IMR-90 (cell line): ENCODE measurements around the gene STAG1. TPM values are rescaled to one million over a fixed set of nuclear protein-coding genes. Genes with fewer than 3 reads are reported as not detected.

Experiments used
- ATAC-seq: fragments of 200-7000 bp; cut with Tn5 transposase; 2 replicates; pipeline ENCODE4 v1.9.1; 2020; ENCODE audit warnings: low read depth, mild to moderate bottlenecking, moderate library complexity
- BruUV-seq: library from RNA; stranded (reverse); fragments of 400-500 nt; replicated peaks from 2 replicates; lab custom pipeline; 2021; lab: Mats Ljungman, UMichigan
- CTCF ChIA-PET: fragments of 300-600 bp; formaldehyde crosslinking; extraction: SDS; loops from one replicate; lab custom pipeline; 2021; ENCODE audit warnings: antibody characterized with exemption; lab: Yijun Ruan, JAX
- POLR2A ChIA-PET: fragments of 300-600 bp; sonication (Branson Sonifier 250); formaldehyde crosslinking; loops from one replicate; lab custom pipeline; 2022; ENCODE audit warnings: antibody characterized with exemption; ENCODE audit not compliant: unreplicated experiment; lab: Charles Lee
- DNase-seq: peaks from one replicate; pipeline ENCODE4 v3.0.0; 2013
- H2AFZ ChIP-seq: replicated peaks from 2 replicates; pipeline ENCODE3; 2013; ENCODE audit warnings: low read length, mild to moderate bottlenecking; ENCODE audit not compliant: poor library complexity
- H2AK5ac ChIP-seq: 2 replicates; pipeline ENCODE4 v1.6.1; 2013; ENCODE audit warnings: low read depth, low read length, inconsistent platforms
- H2AK9ac ChIP-seq: replicated peaks from 2 replicates; pipeline ENCODE3; 2013; ENCODE audit warnings: mild to moderate bottlenecking, low read depth, low read length, moderate library complexity; ENCODE audit not compliant: poor library complexity
- H2BK120ac ChIP-seq: 2 replicates; pipeline ENCODE4 v1.6.1; 2013; ENCODE audit warnings: low read depth, low read length, inconsistent platforms
- H2BK15ac ChIP-seq: 3 replicates; pipeline ENCODE4 v1.6.1; 2013; ENCODE audit warnings: low read depth, low read length, inconsistent platforms
- H2BK20ac ChIP-seq: 2 replicates; pipeline ENCODE4 v1.6.1; 2013; ENCODE audit warnings: low read depth, mild to moderate bottlenecking, inconsistent platforms, low read length, moderate library complexity
- H2BK5ac ChIP-seq: 2 replicates; pipeline ENCODE4 v1.6.1; 2013; ENCODE audit warnings: mild to moderate bottlenecking, low read depth, low read length, inconsistent platforms; ENCODE audit not compliant: poor library complexity, severe bottlenecking
- H3K14ac ChIP-seq: replicated peaks from 2 replicates; pipeline ENCODE4 v1.6.1; 2013; ENCODE audit warnings: low read depth, low read length, inconsistent platforms
- H3K18ac ChIP-seq: 2 replicates; pipeline ENCODE4 v1.6.1; 2013; ENCODE audit warnings: low read depth, low read length, control low read depth
- H3K23ac ChIP-seq: 2 replicates; pipeline ENCODE4 v1.6.1; 2013; ENCODE audit warnings: low read depth, low read length, inconsistent platforms
- H3K27ac ChIP-seq: 2 replicates; pipeline ENCODE4 v1.5.1; 2013; ENCODE audit warnings: mild to moderate bottlenecking, control low read depth, low read length; ENCODE audit not compliant: insufficient read depth
- H3K27me3 ChIP-seq: 2 replicates; pipeline ENCODE4 v1.6.1; 2013; ENCODE audit warnings: low read length; ENCODE audit not compliant: control insufficient read depth, insufficient read depth
- H3K36me3 ChIP-seq: 2 replicates; pipeline ENCODE4 v1.6.1; 2013; ENCODE audit warnings: low read length, mixed read lengths; ENCODE audit not compliant: control insufficient read depth, insufficient read depth
- H3K4ac ChIP-seq: 2 replicates; pipeline ENCODE4 v1.6.1; 2013; ENCODE audit warnings: low read depth, low read length, inconsistent platforms
- H3K4me1 ChIP-seq: 2 replicates; pipeline ENCODE4 v1.6.1; 2013; ENCODE audit warnings: low read length, mixed read lengths; ENCODE audit not compliant: control insufficient read depth, insufficient read depth
- H3K4me2 ChIP-seq: 2 replicates; pipeline ENCODE4 v1.6.1; 2013; ENCODE audit warnings: low read depth, mild to moderate bottlenecking, control low read depth, low read length, moderate library complexity
- H3K4me3 ChIP-seq: 2 replicates; pipeline ENCODE4 v1.5.1; 2013; ENCODE audit warnings: low read depth, mild to moderate bottlenecking, control low read depth, low read length, moderate library complexity; ENCODE audit not compliant: insufficient read depth
- H3K56ac ChIP-seq: 2 replicates; pipeline ENCODE4 v1.6.1; 2013; ENCODE audit warnings: low read length, inconsistent platforms; ENCODE audit not compliant: insufficient read depth; ENCODE audit errors: extremely low read depth
- H3K79me1 ChIP-seq, 2 experiments: 2 replicates each; pipeline ENCODE4 v1.6.1; 2013; ENCODE audit warnings: low read length in 2 of 2, inconsistent platforms in 1 of 2, low read depth in 1 of 2
- H3K9ac ChIP-seq: 2 replicates; pipeline ENCODE4 v1.6.1; 2013; ENCODE audit warnings: low read depth, low read length, control low read depth
- H3K9me1 ChIP-seq: 2 replicates; pipeline ENCODE4 v1.6.1; 2013; ENCODE audit warnings: low read length, inconsistent platforms; ENCODE audit not compliant: insufficient read depth
- H3K9me3 ChIP-seq: 2 replicates; pipeline ENCODE4 v1.6.1; 2013; ENCODE audit warnings: low read length; ENCODE audit not compliant: control insufficient read depth, insufficient read depth
- H4K20me1 ChIP-seq: 2 replicates; pipeline ENCODE4 v1.6.1; 2013; ENCODE audit warnings: low read length, inconsistent platforms; ENCODE audit not compliant: insufficient read depth
- H4K5ac ChIP-seq: 2 replicates; pipeline ENCODE4 v1.6.1; 2013; ENCODE audit warnings: mild to moderate bottlenecking, low read depth, low read length, control low read depth
- H4K8ac ChIP-seq, 2 experiments: 2 replicates each; pipeline ENCODE4 v1.6.1; 2013; ENCODE audit warnings: low read depth in 2 of 2, low read length in 2 of 2, control low read depth in 1 of 2, inconsistent platforms in 1 of 2
- H4K91ac ChIP-seq: 2 replicates; pipeline ENCODE4 v1.6.1; 2013; ENCODE audit warnings: low read depth, low read length, inconsistent platforms; ENCODE audit not compliant: insufficient read depth
- BHLHE40 ChIP-seq: fragments of 150-350 bp; IDR thresholded peaks from 2 replicates; pipeline ENCODE4 v1.6.1; 2016; ENCODE audit warnings: mild to moderate bottlenecking, low read depth, low read length
- CEBPB ChIP-seq: IDR thresholded peaks from 2 replicates; pipeline ENCODE4 v1.6.1; 2012; ENCODE audit warnings: low read depth, low read length, improper control_type of control experiment
- CHD1 ChIP-seq: IDR thresholded peaks from 2 replicates; pipeline ENCODE4 v1.6.1; 2012; ENCODE audit warnings: low read depth, low read length, improper control_type of control experiment
- FOS ChIP-seq: fragments of 150-350 bp; IDR thresholded peaks from 2 replicates; pipeline ENCODE4 v1.6.1; 2016; ENCODE audit warnings: low read depth, low read length
- MAFK ChIP-seq: IDR thresholded peaks from 2 replicates; pipeline ENCODE4 v1.6.1; 2012; ENCODE audit warnings: low read depth, low read length, improper control_type of control experiment
- MAZ ChIP-seq: IDR thresholded peaks from 2 replicates; pipeline ENCODE4 v1.6.1; 2012; ENCODE audit warnings: low read depth, mild to moderate bottlenecking, low read length, improper control_type of control experiment, moderate library complexity, borderline replicate concordance
- MXI1 ChIP-seq: IDR thresholded peaks from 2 replicates; pipeline ENCODE4 v1.6.1; 2012; ENCODE audit warnings: low read depth, mild to moderate bottlenecking, low read length, moderate library complexity, borderline replicate concordance
- POLR2A ChIP-seq: IDR thresholded peaks from 2 replicates; pipeline ENCODE4 v1.6.1; 2012; ENCODE audit warnings: mild to moderate bottlenecking, low read depth, low read length
- RAD21 ChIP-seq: IDR thresholded peaks from 2 replicates; pipeline ENCODE4 v1.6.1; 2012; ENCODE audit warnings: low read length, improper control_type of control experiment
- RFX5 ChIP-seq: IDR thresholded peaks from 2 replicates; pipeline ENCODE4 v1.8.0; 2012; ENCODE audit warnings: low read depth, mild to moderate bottlenecking, low read length, moderate library complexity
- SMC3 ChIP-seq: fragments of 150-350 bp; IDR thresholded peaks from 2 replicates; pipeline ENCODE4 v1.6.1; 2016; ENCODE audit warnings: low read depth, mild to moderate bottlenecking, antibody characterized with exemption, low read length, moderate library complexity
- WGBS, 2 experiments: methylation state at CpG; one replicate each; pipeline versions ENCODE4 v1.1.5 to v1.1.7; 2013; ENCODE audit warnings: missing lambda C conversion rate in 2 of 2; ENCODE audit not compliant: insufficient read length in 1 of 2; ENCODE audit errors: extremely low coverage in 2 of 2; 5-methylcytosine and 5-hydroxymethylcytosine counted together
- dilution Hi-C: fragments of 300-500 bp; cut with HindIII; formaldehyde crosslinking; loops from one replicate; pipeline ENCODE4 v1.14.3; 2018; ENCODE audit warnings: low sequenced_read_pairs; ENCODE audit not compliant: unreplicated experiment
- in situ Hi-C: fragments of 300-500 bp; cut with MboI; formaldehyde crosslinking; loops from 3 replicates; pipeline ENCODE4 v1.14.3; 2019; ENCODE audit warnings: low sequenced_read_pairs, inconsistent platforms, mixed read lengths
- intact Hi-C: fragments of 100-400 bp; cut with micrococcal nuclease; formaldehyde crosslinking; loops from 2 replicates; pipeline ENCODE4 v1.10.0; 2022
- polyA plus RNA-seq, 3 experiments: library from polyadenylated mRNA; depleted of rRNA; stranded (reverse); fragments of >200 nt; gene quantifications; 2 replicates each; pipeline ENCODE4 v1.2.3, GENCODE V29; 2012; ENCODE audit warnings: low replicate concordance in 1 of 3
- total RNA-seq: library from RNA; depleted of rRNA; stranded (reverse); fragments of >200 nt; gene quantifications from 2 replicates; pipeline ENCODE4 v1.2.3, GENCODE V29; 2012
- TF ChIP-seq, protein P1 (sequence below): fragments of 150-350 bp; IDR thresholded peaks from 2 replicates; pipeline ENCODE4 v1.6.1; 2017; ENCODE audit warnings: mild to moderate bottlenecking, antibody characterized with exemption, low read length, low read depth
- TF ChIP-seq, protein P2 (sequence below): fragments of 150-350 bp; IDR thresholded peaks from 2 replicates; pipeline ENCODE4 v1.6.1; 2016; ENCODE audit warnings: low read depth, mild to moderate bottlenecking, low read length, moderate library complexity, borderline replicate concordance

STAG1 gene
- total and polyA plus RNA-seq, 2 of the 4 experiments (the other 2 are of a cell fraction): 9.6 to 32.3 TPM

DNA sequence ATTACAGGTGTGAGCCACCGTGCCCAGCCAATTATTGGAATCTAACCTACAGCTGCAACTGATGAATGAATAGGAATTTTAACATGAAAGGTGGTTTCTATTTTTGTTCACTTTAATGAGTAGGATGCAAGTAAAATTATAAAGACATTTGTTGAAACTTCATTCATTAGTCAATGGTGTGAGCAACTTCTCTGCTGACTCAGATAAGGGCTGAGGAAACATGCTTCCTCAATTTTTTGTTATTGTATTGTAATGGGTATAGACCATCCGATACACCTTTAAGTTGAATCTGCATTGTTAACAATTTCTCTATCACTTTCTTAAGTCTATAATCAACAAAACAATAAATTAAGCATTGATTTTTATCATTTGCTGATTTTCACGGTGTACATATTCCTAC lies 127.8 kb downstream of the STAG1 start:
- DNase-seq (no peak), ATAC-seq (no peak)
- Histone ChIP-seq H3K18ac (no peak overlapping the region), H3K14ac (no peak overlapping the region), H2AFZ (no peak overlapping the region), H3K4me1 (peaks cover 2% of the 10 kb centered on the region; the same call in 1 of the 2 replicates), H3K79me1 (peaks cover 28 to 59% of the 10 kb centered on the region in 2 experiments), H4K91ac (no peak overlapping the region), H4K20me1 (no peaks in the 10 kb centered on the region), H3K23ac (no peak overlapping the region), H3K9ac (no peak overlapping the region), H3K4me2 (no peak overlapping the region), H2BK120ac (no peak overlapping the region), H2BK15ac (no peak overlapping the region), H3K4ac (no peak overlapping the region), H3K4me3 (no peak overlapping the region), H3K9me3 (no peaks in the 10 kb centered on the region), H3K36me3 (peaks cover 5% of the 10 kb centered on the region), H2AK9ac (no peak overlapping the region), H3K27ac (no peak overlapping the region), H2BK20ac (no peak overlapping the region), H4K5ac (no peak overlapping the region), H3K56ac (no peak overlapping the region), H3K27me3 (no peaks in the 10 kb centered on the region), H2BK5ac (no peak overlapping the region), H3K9me1 (peaks cover 2% of the 10 kb centered on the region; the same call in 1 of the 2 replicates), H4K8ac (no peak overlapping the region), H2AK5ac (no peak overlapping the region)
- WGBS, 2 experiments: no CpG with 5 or more reads among the region's 3 CpGs
- no peak for TF ChIP-seq MXI1
- TF ChIP-seq SMC3: no peak
- TF ChIP-seq MAZ: no peak
- TF ChIP-seq, protein P1, sequence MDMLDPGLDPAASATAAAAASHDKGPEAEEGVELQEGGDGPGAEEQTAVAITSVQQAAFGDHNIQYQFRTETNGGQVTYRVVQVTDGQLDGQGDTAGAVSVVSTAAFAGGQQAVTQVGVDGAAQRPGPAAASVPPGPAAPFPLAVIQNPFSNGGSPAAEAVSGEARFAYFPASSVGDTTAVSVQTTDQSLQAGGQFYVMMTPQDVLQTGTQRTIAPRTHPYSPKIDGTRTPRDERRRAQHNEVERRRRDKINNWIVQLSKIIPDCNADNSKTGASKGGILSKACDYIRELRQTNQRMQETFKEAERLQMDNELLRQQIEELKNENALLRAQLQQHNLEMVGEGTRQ: no peak
- TF ChIP-seq, protein P2, sequence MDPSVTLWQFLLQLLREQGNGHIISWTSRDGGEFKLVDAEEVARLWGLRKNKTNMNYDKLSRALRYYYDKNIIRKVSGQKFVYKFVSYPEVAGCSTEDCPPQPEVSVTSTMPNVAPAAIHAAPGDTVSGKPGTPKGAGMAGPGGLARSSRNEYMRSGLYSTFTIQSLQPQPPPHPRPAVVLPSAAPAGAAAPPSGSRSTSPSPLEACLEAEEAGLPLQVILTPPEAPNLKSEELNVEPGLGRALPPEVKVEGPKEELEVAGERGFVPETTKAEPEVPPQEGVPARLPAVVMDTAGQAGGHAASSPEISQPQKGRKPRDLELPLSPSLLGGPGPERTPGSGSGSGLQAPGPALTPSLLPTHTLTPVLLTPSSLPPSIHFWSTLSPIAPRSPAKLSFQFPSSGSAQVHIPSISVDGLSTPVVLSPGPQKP: no peak
- no peak for TF ChIP-seq BHLHE40
- no peak for TF ChIP-seq CHD1
- TF ChIP-seq CEBPB: no peak
- no peak for TF ChIP-seq MAFK
- no peak for TF ChIP-seq FOS
- TF ChIP-seq RAD21: no peak
- TF ChIP-seq RFX5: no peak
- TF ChIP-seq POLR2A: no peak
- dilution Hi-C loops: no loop called here
- intact Hi-C loops: loop anchor here (10.0 kb wide), 1 partner anchor 120 kb away; no protein-coding TSS in a partner anchor
- no TSS peak for BruUV-seq
- ChIA-PET CTCF (no interaction called here), POLR2A (no interaction called here)
- in situ Hi-C loops: no loop called here
